GM12878 (cell line): Measurements from ENCODE around the gene AMPD3. TPM values are rescaled to one million over a fixed set of nuclear protein-coding genes. Genes with fewer than 3 reads are reported as not detected.

Experiments used
- ATAC-seq: fragments of 200-7000 bp; cut with Tn5 transposase; 3 replicates; pipeline ENCODE4 v1.9.1; 2020; ENCODE audit warnings: mild to moderate bottlenecking, moderate library complexity
- BruUV-seq: library from RNA; stranded (reverse); fragments of 400-500 nt; replicated peaks from 2 replicates; lab custom pipeline; 2021; lab: Mats Ljungman, UMichigan
- CTCF ChIA-PET: fragments of 300-600 bp; sonication (Branson Sonifier 250); formaldehyde crosslinking; extraction: SDS; loops from one replicate; lab custom pipeline; 2021; ENCODE audit warnings: inconsistent platforms; lab: Yijun Ruan, JAX
- POLR2A ChIA-PET: fragments of 350-600 bp; formaldehyde crosslinking; extraction: SDS; loops from one replicate; lab custom pipeline; 2021; ENCODE audit warnings: inconsistent platforms; lab: Charles Lee
- RAD21 ChIA-PET: fragments of 300-600 bp; sonication (Branson Sonifier 250); formaldehyde crosslinking; loops from one replicate; lab custom pipeline; 2023; ENCODE audit warnings: antibody characterized with exemption; ENCODE audit not compliant: unreplicated experiment; lab: Charles Lee
- SMC1A ChIA-PET: fragments of 300-600 bp; sonication (Branson Sonifier 250); formaldehyde crosslinking; loops from one replicate; lab custom pipeline; 2023; ENCODE audit not compliant: unreplicated experiment, uncharacterized antibody; lab: Charles Lee
- DNase-seq: peaks from one replicate; pipeline ENCODE4 v3.0.0-alpha.2; 2011; ENCODE audit warnings: low read depth, low spot score
- FAIRE-seq: peaks from 3 replicates; lab custom pipeline; 2011; peaks lifted over from hg19 to GRCh38; lab: Jason Lieb, UNC
- H2AFZ ChIP-seq: 2 replicates; pipeline ENCODE4 v1.6.0; 2011; ENCODE audit warnings: low read depth, low read length, control low read depth; ENCODE audit not compliant: control insufficient read depth
- H3K27ac ChIP-seq: 2 replicates; pipeline ENCODE4 v1.5.1; 2011; ENCODE audit warnings: control low read depth; ENCODE audit not compliant: control insufficient read depth, insufficient read depth
- H3K27me3 ChIP-seq, 2 experiments: replicated peaks in 1 of 2; 2 replicates each; pipeline versions ENCODE4 v1.6.0 to v1.6.1; 2011; ENCODE audit warnings: low read length in 1 of 2; ENCODE audit not compliant: control insufficient read depth in 2 of 2, insufficient read depth in 2 of 2
- H3K36me3 ChIP-seq, 2 experiments: 2 replicates each; pipeline ENCODE4 v1.5.1; 2011; ENCODE audit warnings: low read length in 1 of 2; ENCODE audit not compliant: control insufficient read depth in 2 of 2, insufficient read depth in 2 of 2
- H3K4me1 ChIP-seq: 2 replicates; pipeline ENCODE4 v1.6.1; 2011; ENCODE audit warnings: mild to moderate bottlenecking, low read length, moderate library complexity, mixed read lengths; ENCODE audit not compliant: control insufficient read depth, insufficient read depth
- H3K4me2 ChIP-seq: 2 replicates; pipeline ENCODE4 v1.6.0; 2011; ENCODE audit warnings: control low read depth; ENCODE audit not compliant: control insufficient read depth, insufficient read depth
- H3K4me3 ChIP-seq: fragments of 200-600 bp; sonication (generic); 2 replicates; pipeline ENCODE4 v1.5.1; 2016
- H3K79me2 ChIP-seq: 2 replicates; pipeline ENCODE4 v1.6.0; 2011; ENCODE audit warnings: low read length; ENCODE audit not compliant: control insufficient read depth, insufficient read depth
- H3K9ac ChIP-seq: 2 replicates; pipeline ENCODE4 v1.8.0; 2011; ENCODE audit warnings: low read length, control low read depth, mixed read lengths; ENCODE audit not compliant: control insufficient read depth, insufficient read depth
- H3K9me3 ChIP-seq: replicated peaks from 3 replicates; pipeline ENCODE4 v1.5.1; 2011; ENCODE audit warnings: mild to moderate bottlenecking, low read length; ENCODE audit not compliant: control insufficient read depth, insufficient read depth
- H4K20me1 ChIP-seq: 2 replicates; pipeline ENCODE4 v1.6.0; 2011; ENCODE audit not compliant: control insufficient read depth, insufficient read depth
- ASH2L ChIP-seq: fragments of 300-600, 200-600 bp; sonication (generic); IDR thresholded peaks from 2 replicates; pipeline ENCODE4 v1.6.1; 2017; ENCODE audit warnings: low read depth, mild to moderate bottlenecking, borderline replicate concordance
- ATF7 ChIP-seq: fragments of 450-650 bp; IDR thresholded peaks from 2 replicates; pipeline ENCODE4 v1.6.1; 2016; ENCODE audit warnings: low read depth, mild to moderate bottlenecking
- CBFB ChIP-seq: IDR thresholded peaks from 2 replicates; pipeline ENCODE4 v1.6.1; 2016; ENCODE audit warnings: antibody characterized with exemption, low read depth
- CHD2 ChIP-seq: IDR thresholded peaks from 2 replicates; pipeline ENCODE4 v1.6.1; 2011; ENCODE audit warnings: low read depth, low read length, improper control_type of control experiment, borderline replicate concordance
- HCFC1 ChIP-seq: fragments of 150-350 bp; IDR thresholded peaks from 2 replicates; pipeline ENCODE4 v1.6.1; 2014; ENCODE audit warnings: low read length
- HDAC6 ChIP-seq: fragments of 200-600 bp; sonication (generic); IDR thresholded peaks from one replicate; pipeline ENCODE4 v1.8.0; 2017; ENCODE audit warnings: antibody characterized with exemption; ENCODE audit not compliant: unreplicated experiment
- HDGF ChIP-seq: fragments of 450-650 bp; IDR thresholded peaks from 2 replicates; pipeline ENCODE4 v1.6.1; 2016; ENCODE audit warnings: antibody characterized with exemption
- JUNB ChIP-seq: IDR thresholded peaks from 2 replicates; pipeline ENCODE4 v1.6.1; 2016; ENCODE audit warnings: antibody characterized with exemption, mild to moderate bottlenecking
- LARP7 ChIP-seq: fragments of 450-650 bp; IDR thresholded peaks from 2 replicates; pipeline ENCODE4 v1.6.1; 2017; ENCODE audit warnings: mild to moderate bottlenecking
- NFXL1 ChIP-seq: fragments of 450-650 bp; IDR thresholded peaks from 2 replicates; pipeline ENCODE4 v1.6.1; 2017; ENCODE audit warnings: antibody characterized with exemption, mild to moderate bottlenecking, borderline replicate concordance
- NRF1 ChIP-seq: conservative IDR thresholded peaks from 2 replicates; pipeline ENCODE4 v1.6.1; 2011; ENCODE audit warnings: mild to moderate bottlenecking, low read depth, low read length, improper control_type of control experiment
- POLR2A ChIP-seq: IDR thresholded peaks from 2 replicates; pipeline ENCODE4 v1.6.1; 2011; ENCODE audit warnings: low read depth, mild to moderate bottlenecking, low read length
- POLR2AphosphoS5 ChIP-seq: IDR thresholded peaks from 2 replicates; pipeline ENCODE4 v1.6.1; 2011; ENCODE audit warnings: mild to moderate bottlenecking, low read length, inconsistent platforms
- SIX5 ChIP-seq: IDR thresholded peaks from 2 replicates; pipeline ENCODE4 v1.6.1; 2011; ENCODE audit warnings: mild to moderate bottlenecking, low read depth, low read length, moderate library complexity; ENCODE audit not compliant: severe bottlenecking
- SREBF2 ChIP-seq: IDR thresholded peaks from 2 replicates; pipeline ENCODE4 v1.6.1; 2012; ENCODE audit warnings: mild to moderate bottlenecking, low read length
- ZNF274 ChIP-seq: IDR thresholded peaks from one replicate; pipeline ENCODE4 v1.8.0; 2011; ENCODE audit not compliant: insufficient read length, insufficient read depth
- ZZZ3 ChIP-seq: IDR thresholded peaks from 2 replicates; pipeline ENCODE4 v1.6.1; 2011; ENCODE audit warnings: low read depth; ENCODE audit not compliant: control insufficient read depth, insufficient read length
- WGBS: methylation state at CpG from one replicate; pipeline ENCODE4 v1.1.6; 2016; ENCODE audit warnings: low lambda C conversion rate; ENCODE audit not compliant: insufficient replicate concordance, insufficient coverage; ENCODE audit errors: missing lambda C conversion rate; 5-methylcytosine and 5-hydroxymethylcytosine counted together
- in situ Hi-C: fragments of 300-500 bp; cut with MboI; formaldehyde crosslinking; loops from 9 replicates; pipeline ENCODE4 v1.14.3; 2018; ENCODE audit warnings: mixed read lengths
- intact Hi-C: fragments of 100-400 bp; cut with micrococcal nuclease; formaldehyde crosslinking; loops from one replicate; pipeline ENCODE4 v1.14.2; 2022; ENCODE audit not compliant: unreplicated experiment
- polyA plus RNA-seq, 11 experiments: library from polyadenylated mRNA; depleted of rRNA in 4 of 11; unstranded in 6 of 11; stranded (reverse) in 5 of 11; fragments of >200 nt; fragmentation: Nextera tagmentation in 4 of 11; fragmentation: Illumina TruSeq in 1 of 11; extraction: Ambion mirVana in 4 of 11; extraction: Trizol in 1 of 11; gene quantifications; 1 replicate in 1 of 11; 2 replicates in 10 of 11; pipeline versions ENCODE4 v1.2.1 to v1.2.3, GENCODE V29; 2011 to 2016; ENCODE audit warnings: inconsistent platforms in 2 of 11, missing spikeins in 2 of 11, low read depth in 1 of 11
- total RNA-seq, 4 experiments: library from RNA; depleted of rRNA in 3 of 4; stranded (reverse); fragments of >200 nt in 3 of 4; fragmentation: Illumina TruSeq in 1 of 4; extraction: Trizol in 1 of 4; gene quantifications; 2 replicates each; pipeline versions ENCODE4 v1.2.1 to v1.2.3, GENCODE V29; 2013 to 2021
- TF ChIP-seq, protein P1 (sequence below): fragments of 450-650 bp; IDR thresholded peaks from 2 replicates; pipeline ENCODE4 v1.6.1; 2018; ENCODE audit warnings: borderline replicate concordance, mild to moderate bottlenecking; ENCODE audit not compliant: partially characterized antibody
- TF ChIP-seq, protein P2 (sequence below): fragments of 450-650 bp; IDR thresholded peaks from 2 replicates; pipeline ENCODE4 v1.6.1; 2017; ENCODE audit warnings: mild to moderate bottlenecking
- TF ChIP-seq, protein P3 (sequence below): IDR thresholded peaks from 2 replicates; pipeline ENCODE4 v1.6.1; 2011; ENCODE audit warnings: low read depth, low read length, improper control_type of control experiment, borderline replicate concordance

The AMPD3 gene
- total and polyA plus RNA-seq, 10 of the 15 experiments (the other 5 are each of a cell fraction or from before 2014, with no cell fraction given), result 5.6 to 28.6 (median 15.9) TPM

DNA sequence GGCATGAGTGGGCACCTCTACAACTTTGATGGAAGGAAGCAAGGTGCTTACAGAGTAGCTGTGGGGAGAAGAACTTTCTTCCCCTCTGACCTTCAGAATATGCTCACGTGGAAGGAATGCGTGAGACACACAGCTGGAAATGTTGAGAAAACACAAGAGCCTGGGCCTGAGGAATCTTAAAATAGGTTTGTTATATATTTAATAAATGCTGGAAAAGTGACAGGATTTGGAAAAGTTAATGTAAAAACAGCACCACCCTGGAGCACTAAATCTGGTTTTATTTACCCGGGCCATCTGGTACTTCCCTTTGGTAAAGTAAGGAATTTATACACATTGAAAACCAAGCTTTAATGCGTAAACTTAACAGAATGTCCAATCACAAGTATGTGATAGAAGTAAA lies 14.0 kb upstream of the AMPD3 start:
- ATAC-seq, result no peak
- FAIRE-seq, result no peak
- ChIA-PET POLR2A (interaction anchor here (0.6 to 3.9 kb wide), 4 partner anchors 9 to 17 kb away, joined by 3 to 19 read pairs (median 7); partner anchors contain the start of gene AMPD3), SMC1A (interaction anchor here (1.0 to 5.2 kb wide), 13 partner anchors 12 to 212 kb away, joined by 3 to 44 read pairs (median 5); partner anchors contain the start of genes AMPD3 and RNF141), RAD21 (interaction anchor here (0.6 to 5.9 kb wide), 9 partner anchors 14 to 213 kb away, joined by 3 to 51 read pairs (median 6); partner anchors contain the start of genes AMPD3 and RNF141), CTCF (interaction anchor here (1.0 to 9.0 kb wide), 11 partner anchors 13 to 296 kb away, joined by 3 to 69 read pairs (median 5); partner anchors contain the start of genes AMPD3 and RNF141)
- H3K4me3 ChIP-seq, result no peak overlapping the region
- no peaks in the 10 kb centered on the region; a peak in 1 of 4 replicates for H3K27me3 ChIP-seq
- DNase-seq, result no peak
- H4K20me1 ChIP-seq, result no peaks in the 10 kb centered on the region
- WGBS, result 99% methylated on average over 4 of the region's 4 CpGs
- H3K4me2 ChIP-seq, result no peak overlapping the region
- no peaks in the 10 kb centered on the region for H3K79me2 ChIP-seq
- H3K9ac ChIP-seq, result no peak overlapping the region
- H2AFZ ChIP-seq, result no peak overlapping the region
- intact Hi-C loops, result no loop called here
- H3K4me1 ChIP-seq, result peaks cover 18% of the 10 kb centered on the region
- in situ Hi-C loops, result no loop called here
- H3K27ac ChIP-seq, result no peak overlapping the region
- no TSS peak for BruUV-seq
- no peak for TF ChIP-seq JUNB
- no peak for TF ChIP-seq HDGF
- TF ChIP-seq ASH2L, result no peak
- TF ChIP-seq ZNF274, result no peak
- no peak for TF ChIP-seq ZZZ3
- TF ChIP-seq, protein P1, sequence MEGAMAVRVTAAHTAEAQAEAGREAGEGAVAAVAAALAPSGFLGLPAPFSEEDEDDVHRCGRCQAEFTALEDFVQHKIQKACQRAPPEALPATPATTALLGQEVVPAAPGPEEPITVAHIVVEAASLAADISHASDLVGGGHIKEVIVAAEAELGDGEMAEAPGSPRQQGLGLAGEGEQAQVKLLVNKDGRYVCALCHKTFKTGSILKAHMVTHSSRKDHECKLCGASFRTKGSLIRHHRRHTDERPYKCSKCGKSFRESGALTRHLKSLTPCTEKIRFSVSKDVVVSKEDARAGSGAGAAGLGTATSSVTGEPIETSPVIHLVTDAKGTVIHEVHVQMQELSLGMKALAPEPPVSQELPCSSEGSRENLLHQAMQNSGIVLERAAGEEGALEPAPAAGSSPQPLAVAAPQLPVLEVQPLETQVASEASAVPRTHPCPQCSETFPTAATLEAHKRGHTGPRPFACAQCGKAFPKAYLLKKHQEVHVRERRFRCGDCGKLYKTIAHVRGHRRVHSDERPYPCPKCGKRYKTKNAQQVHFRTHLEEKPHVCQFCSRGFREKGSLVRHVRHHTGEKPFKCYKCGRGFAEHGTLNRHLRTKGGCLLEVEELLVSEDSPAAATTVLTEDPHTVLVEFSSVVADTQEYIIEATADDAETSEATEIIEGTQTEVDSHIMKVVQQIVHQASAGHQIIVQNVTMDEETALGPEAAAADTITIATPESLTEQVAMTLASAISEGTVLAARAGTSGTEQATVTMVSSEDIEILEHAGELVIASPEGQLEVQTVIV, result no peak
- TF ChIP-seq, protein P2, sequence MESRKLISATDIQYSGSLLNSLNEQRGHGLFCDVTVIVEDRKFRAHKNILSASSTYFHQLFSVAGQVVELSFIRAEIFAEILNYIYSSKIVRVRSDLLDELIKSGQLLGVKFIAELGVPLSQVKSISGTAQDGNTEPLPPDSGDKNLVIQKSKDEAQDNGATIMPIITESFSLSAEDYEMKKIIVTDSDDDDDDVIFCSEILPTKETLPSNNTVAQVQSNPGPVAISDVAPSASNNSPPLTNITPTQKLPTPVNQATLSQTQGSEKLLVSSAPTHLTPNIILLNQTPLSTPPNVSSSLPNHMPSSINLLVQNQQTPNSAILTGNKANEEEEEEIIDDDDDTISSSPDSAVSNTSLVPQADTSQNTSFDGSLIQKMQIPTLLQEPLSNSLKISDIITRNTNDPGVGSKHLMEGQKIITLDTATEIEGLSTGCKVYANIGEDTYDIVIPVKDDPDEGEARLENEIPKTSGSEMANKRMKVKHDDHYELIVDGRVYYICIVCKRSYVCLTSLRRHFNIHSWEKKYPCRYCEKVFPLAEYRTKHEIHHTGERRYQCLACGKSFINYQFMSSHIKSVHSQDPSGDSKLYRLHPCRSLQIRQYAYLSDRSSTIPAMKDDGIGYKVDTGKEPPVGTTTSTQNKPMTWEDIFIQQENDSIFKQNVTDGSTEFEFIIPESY, result no peak
- no peak for TF ChIP-seq LARP7
- no peak for TF ChIP-seq POLR2A
- TF ChIP-seq, protein P3, sequence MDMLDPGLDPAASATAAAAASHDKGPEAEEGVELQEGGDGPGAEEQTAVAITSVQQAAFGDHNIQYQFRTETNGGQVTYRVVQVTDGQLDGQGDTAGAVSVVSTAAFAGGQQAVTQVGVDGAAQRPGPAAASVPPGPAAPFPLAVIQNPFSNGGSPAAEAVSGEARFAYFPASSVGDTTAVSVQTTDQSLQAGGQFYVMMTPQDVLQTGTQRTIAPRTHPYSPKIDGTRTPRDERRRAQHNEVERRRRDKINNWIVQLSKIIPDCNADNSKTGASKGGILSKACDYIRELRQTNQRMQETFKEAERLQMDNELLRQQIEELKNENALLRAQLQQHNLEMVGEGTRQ, result no peak
- TF ChIP-seq HDAC6, result no peak
- TF ChIP-seq HCFC1, result no peak
- no peak for TF ChIP-seq SIX5
- no peak for TF ChIP-seq CBFB
- TF ChIP-seq NRF1, result no peak
- no peak for TF ChIP-seq CHD2
- TF ChIP-seq POLR2AphosphoS5, result no peak
- TF ChIP-seq ATF7, result no peak
- no peak for TF ChIP-seq NFXL1
- TF ChIP-seq SREBF2, result no peak
- no peaks in the 10 kb centered on the region for H3K9me3 ChIP-seq
- H3K36me3 ChIP-seq, result no peaks in the 10 kb centered on the region
